HepG2 (cell line): ENCODE data around the gene S100A9. TPM values are rescaled to one million over a fixed set of nuclear protein-coding genes. Genes with fewer than 3 reads are reported as not detected.

Source experiments
- ATAC-seq: fragments of 200-7000 bp; cut with Tn5 transposase; 3 replicates; pipeline ENCODE4 v1.9.1; 2020; ENCODE audit warnings: mild to moderate bottlenecking, moderate library complexity
- BruUV-seq: library from RNA; stranded (reverse); fragments of 400-500 nt; replicated peaks from 2 replicates; lab custom pipeline; 2021; lab: Mats Ljungman, UMichigan
- CTCF ChIA-PET: fragments of 300-600 bp; formaldehyde crosslinking; extraction: SDS; loops from one replicate; lab custom pipeline; 2021; ENCODE audit warnings: low total read pairs, inconsistent platforms, low intra/inter-chr PET ratio; lab: Yijun Ruan, JAX
- POLR2A ChIA-PET: fragments of 350-600 bp; sonication (Branson Sonifier 250); formaldehyde crosslinking; loops from one replicate; lab custom pipeline; 2020; ENCODE audit warnings: antibody characterized with exemption, inconsistent platforms; lab: Yijun Ruan, JAX
- DNase-seq: peaks from one replicate; pipeline ENCODE4 v3.0.0-alpha.2; 2015; ENCODE audit warnings: low spot score
- FAIRE-seq: peaks from 3 replicates; lab custom pipeline; 2011; peaks lifted over from hg19 to GRCh38; lab: Jason Lieb, UNC
- H2AFZ ChIP-seq: one replicate; pipeline ENCODE4 v1.6.1; 2011; ENCODE audit warnings: low read length, inconsistent platforms
- H3K27ac ChIP-seq: fragments of 300-600 bp; 3 replicates; pipeline ENCODE4 v1.8.0; 2011; ENCODE audit warnings: mixed run types, mild to moderate bottlenecking, mixed read lengths, low read length, inconsistent platforms; ENCODE audit not compliant: insufficient read depth; ENCODE audit errors: extremely low read length
- H3K27me3 ChIP-seq, 2 experiments: fragments of 200-600 bp in 1 of 2; 2 replicates in 1 of 2; 3 replicates in 1 of 2; pipeline versions ENCODE4 v1.6.0 to v1.8.0; 2011; ENCODE audit warnings: low read length in 2 of 2, mild to moderate bottlenecking in 2 of 2, moderate library complexity in 2 of 2, inconsistent platforms in 1 of 2; ENCODE audit not compliant: insufficient read depth in 2 of 2, control insufficient read depth in 1 of 2
- H3K36me3 ChIP-seq, 2 experiments: fragments of 200-600 bp in 1 of 2; replicated peaks in 1 of 2; 2 replicates in 1 of 2; 3 replicates in 1 of 2; pipeline versions ENCODE4 v1.5.1 to v1.8.0; 2011; ENCODE audit warnings: low read length in 2 of 2, inconsistent platforms in 1 of 2; ENCODE audit not compliant: insufficient read depth in 2 of 2, control insufficient read depth in 1 of 2
- H3K4me1 ChIP-seq: 2 replicates; pipeline ENCODE4 v1.5.1; 2012; ENCODE audit warnings: low read length, inconsistent platforms; ENCODE audit not compliant: insufficient read depth
- H3K4me2 ChIP-seq: 2 replicates; pipeline ENCODE4 v1.6.0; 2011; ENCODE audit warnings: low read depth, low read length, inconsistent platforms
- H3K4me3 ChIP-seq, 3 experiments: fragments of 200-600 bp in 1 of 3; sonication (generic), shearing (Covaris generic) in 1 of 3; replicated peaks in 1 of 3; 2 replicates each; pipeline ENCODE4 v1.5.1; 2011 to 2016; ENCODE audit warnings: low read length in 3 of 3, inconsistent platforms in 2 of 3, low read depth in 2 of 3, mild to moderate bottlenecking in 2 of 3, control low read depth in 1 of 3, mixed read lengths in 1 of 3; ENCODE audit not compliant: insufficient read depth in 1 of 3
- H3K79me2 ChIP-seq: one replicate; pipeline ENCODE4 v1.6.1; 2011; ENCODE audit warnings: low read length, inconsistent platforms; ENCODE audit not compliant: insufficient read depth
- H3K9ac ChIP-seq: 2 replicates; pipeline ENCODE4 v1.6.0; 2011; ENCODE audit warnings: mild to moderate bottlenecking, low read depth, low read length, inconsistent platforms; ENCODE audit not compliant: insufficient read depth
- H3K9me3 ChIP-seq: 2 replicates; pipeline ENCODE4 v1.5.1; 2012; ENCODE audit warnings: mild to moderate bottlenecking, low read length
- H4K20me1 ChIP-seq: 2 replicates; pipeline ENCODE4 v1.6.0; 2011; ENCODE audit warnings: inconsistent platforms, mild to moderate bottlenecking, low read length, moderate library complexity; ENCODE audit not compliant: insufficient read depth
- AKNA ChIP-seq: sonication (generic); formaldehyde crosslinking; IDR thresholded peaks from 2 replicates; pipeline ENCODE4 v1.4.0; 2020; ENCODE audit warnings: missing genetic modification reagents, borderline replicate concordance
- BHLHE40 ChIP-seq: IDR thresholded peaks from 2 replicates; pipeline ENCODE4 v1.6.1; 2011; ENCODE audit warnings: low read length, improper control_type of control experiment
- GLI4 ChIP-seq: sonication (generic); formaldehyde crosslinking; IDR thresholded peaks from 2 replicates; pipeline ENCODE4 v1.5.1; 2020; ENCODE audit warnings: missing genetic modification reagents, mild to moderate bottlenecking, moderate library complexity, borderline replicate concordance
- HNRNPK ChIP-seq: fragments of 200-400 bp; formaldehyde crosslinking; IDR thresholded peaks from 2 replicates; pipeline ENCODE4 v1.6.1; 2018; ENCODE audit warnings: low read length, low read depth, moderate library complexity, mild to moderate bottlenecking; ENCODE audit not compliant: poor library complexity, severe bottlenecking
- NFE2L1 ChIP-seq: sonication (generic); formaldehyde crosslinking; IDR thresholded peaks from 2 replicates; pipeline ENCODE4 v1.4.0; 2020; ENCODE audit warnings: missing genetic modification reagents, mild to moderate bottlenecking, borderline replicate concordance
- NKX3-1 ChIP-seq: sonication (generic); formaldehyde crosslinking; IDR thresholded peaks from 2 replicates; pipeline ENCODE4 v1.5.0; 2020; ENCODE audit warnings: missing genetic modification reagents
- PRDM10 ChIP-seq: sonication (generic); formaldehyde crosslinking; IDR thresholded peaks from 2 replicates; pipeline ENCODE4 v1.4.0; 2020; ENCODE audit warnings: low read depth, missing genetic modification reagents
- ZBTB33 ChIP-seq: sonication (generic); formaldehyde crosslinking; IDR thresholded peaks from 2 replicates; pipeline ENCODE4 v1.4.0; 2020; ENCODE audit warnings: missing genetic modification reagents
- ZNF24 ChIP-seq: fragments of 450-650 bp; IDR thresholded peaks from 2 replicates; pipeline ENCODE4 v1.6.1; 2017; ENCODE audit warnings: antibody characterized with exemption, mild to moderate bottlenecking
- ZNF296 ChIP-seq: sonication (generic); formaldehyde crosslinking; conservative IDR thresholded peaks from 2 replicates; pipeline ENCODE4 v1.5.0; 2020; ENCODE audit warnings: mild to moderate bottlenecking, missing genetic modification reagents
- ZNF30 ChIP-seq: sonication (generic); formaldehyde crosslinking; IDR thresholded peaks from 2 replicates; pipeline ENCODE4 v1.5.0; 2020; ENCODE audit warnings: mild to moderate bottlenecking, missing genetic modification reagents
- ZNF331 ChIP-seq: sonication (generic); formaldehyde crosslinking; IDR thresholded peaks from 2 replicates; pipeline ENCODE4 v1.4.0; 2020; ENCODE audit warnings: missing genetic modification reagents
- ZNF691 ChIP-seq: sonication (generic); formaldehyde crosslinking; IDR thresholded peaks from 2 replicates; pipeline ENCODE4 v1.4.0; 2020; ENCODE audit warnings: missing genetic modification reagents, low read depth, mild to moderate bottlenecking, borderline replicate concordance
- ZNF768 ChIP-seq: sonication (generic); formaldehyde crosslinking; IDR thresholded peaks from 2 replicates; pipeline ENCODE4 v1.4.0; 2020; ENCODE audit warnings: missing genetic modification reagents
- WGBS: methylation state at CpG from one replicate; pipeline ENCODE4 v1.1.6; 2017; ENCODE audit warnings: low lambda C conversion rate; 5-methylcytosine and 5-hydroxymethylcytosine counted together
- in situ Hi-C: cut with HindIII; loops from 2 replicates; pipeline ENCODE4 v1.10.0; 2017; ENCODE audit warnings: low pct_unique_long_range_greater_than_20kb; ENCODE audit not compliant: extremely low pct_ligation_motif_present
- intact Hi-C: fragments of 100-400 bp; cut with micrococcal nuclease; formaldehyde crosslinking; loops from one replicate; pipeline ENCODE4 v1.10.0; 2022; ENCODE audit not compliant: unreplicated experiment
- polyA plus RNA-seq, 8 experiments: library from polyadenylated mRNA; depleted of rRNA in 3 of 8; stranded (reverse) in 7 of 8; unstranded in 1 of 8; fragments of >200 nt; fragmentation: Illumina TruSeq in 4 of 8; extraction: Trizol in 4 of 8; gene quantifications; 2 replicates each; pipeline versions ENCODE4 v1.2.1 to v1.2.3, GENCODE V29; 2011 to 2016; ENCODE audit warnings: low read depth in 4 of 8, missing spikeins in 1 of 8, mixed read lengths in 1 of 8; ENCODE audit not compliant: insufficient read depth in 1 of 8
- total RNA-seq, 5 experiments: library from RNA; depleted of rRNA; stranded (reverse); fragments of >200 nt; fragmentation: Illumina TruSeq; extraction: Trizol; gene quantifications; 2 replicates each; pipeline ENCODE4 v1.2.3, GENCODE V29; 2016; ENCODE audit warnings: low read depth in 1 of 5

The S100A9 gene
- total and polyA plus RNA-seq, 2 of the 13 experiments (the other 11 are each of a cell fraction or from before 2014, with no cell fraction given) = 0.31 to 0.69 TPM

GRCh38 chr1:153374071-153374470, 16.4 kb downstream of the S100A9 start:
- no peaks in the 10 kb centered on the region for H3K79me2 ChIP-seq
- no peak for TF ChIP-seq ZNF768
- no peak for TF ChIP-seq NFE2L1 (CRISPR knock-in tag)
- no peak for TF ChIP-seq ZNF691 (CRISPR knock-in tag)
- TF ChIP-seq BHLHE40 = no peak
- TF ChIP-seq PRDM10 (CRISPR knock-in tag) = no peak
- no peak for TF ChIP-seq HNRNPK
- no peak for TF ChIP-seq NKX3-1 (CRISPR knock-in tag)
- no peak for TF ChIP-seq GLI4 (CRISPR knock-in tag)
- no peak for TF ChIP-seq ZNF331
- no peak for TF ChIP-seq ZNF24
- TF ChIP-seq ZNF296 (CRISPR knock-in tag) = no peak
- no peak for TF ChIP-seq AKNA (CRISPR knock-in tag)
- no peak for TF ChIP-seq ZBTB33 (CRISPR knock-in tag)
- no peak for TF ChIP-seq ZNF30 (CRISPR knock-in tag)

More at GRCh38 chr1:153374071-153374470, 16.4 kb downstream of the S100A9 start:
- intact Hi-C loops (no loop called here), in situ Hi-C loops (no loop called here)
- Histone ChIP-seq H3K9ac (no peak overlapping the region), H3K4me3 (no peak overlapping the region), H3K4me1 (no peaks in the 10 kb centered on the region), H2AFZ (no peak overlapping the region), H4K20me1 (no peaks in the 10 kb centered on the region), H3K27me3 (peaks cover 0 to 1% of the 10 kb centered on the region in 2 experiments; a peak in 1 of 5 replicates), H3K27ac (no peak overlapping the region), H3K9me3 (no peaks in the 10 kb centered on the region), H3K4me2 (no peak overlapping the region), H3K36me3 (no peaks in the 10 kb centered on the region)
- ChIA-PET POLR2A (no interaction called here), CTCF (no interaction called here)
- ATAC-seq = no peak
- no peak for FAIRE-seq
- BruUV-seq = no TSS peak
- 0% methylated on average over 2 of the region's 2 CpGs for WGBS
- DNase-seq = no peak
